HG02870 (cell line): ENCODE measurements around the gene OR8B4.
"Not testable (repeated sequence)": the region's sequence is repeated elsewhere in the genome, so short reads cannot be mapped to it uniquely, and the experiment has no call there.

Experiments used
- ATAC-seq: cut with Tn5 transposase; IDR thresholded peaks from one replicate; pipeline ENCODE4 v1.9.1; 2021; ENCODE audit warnings: mild to moderate bottlenecking, moderate library complexity; ENCODE audit not compliant: unreplicated experiment

OR8B4 gene, protein sequence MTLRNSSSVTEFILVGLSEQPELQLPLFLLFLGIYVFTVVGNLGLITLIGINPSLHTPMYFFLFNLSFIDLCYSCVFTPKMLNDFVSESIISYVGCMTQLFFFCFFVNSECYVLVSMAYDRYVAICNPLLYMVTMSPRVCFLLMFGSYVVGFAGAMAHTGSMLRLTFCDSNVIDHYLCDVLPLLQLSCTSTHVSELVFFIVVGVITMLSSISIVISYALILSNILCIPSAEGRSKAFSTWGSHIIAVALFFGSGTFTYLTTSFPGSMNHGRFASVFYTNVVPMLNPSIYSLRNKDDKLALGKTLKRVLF

DNA sequence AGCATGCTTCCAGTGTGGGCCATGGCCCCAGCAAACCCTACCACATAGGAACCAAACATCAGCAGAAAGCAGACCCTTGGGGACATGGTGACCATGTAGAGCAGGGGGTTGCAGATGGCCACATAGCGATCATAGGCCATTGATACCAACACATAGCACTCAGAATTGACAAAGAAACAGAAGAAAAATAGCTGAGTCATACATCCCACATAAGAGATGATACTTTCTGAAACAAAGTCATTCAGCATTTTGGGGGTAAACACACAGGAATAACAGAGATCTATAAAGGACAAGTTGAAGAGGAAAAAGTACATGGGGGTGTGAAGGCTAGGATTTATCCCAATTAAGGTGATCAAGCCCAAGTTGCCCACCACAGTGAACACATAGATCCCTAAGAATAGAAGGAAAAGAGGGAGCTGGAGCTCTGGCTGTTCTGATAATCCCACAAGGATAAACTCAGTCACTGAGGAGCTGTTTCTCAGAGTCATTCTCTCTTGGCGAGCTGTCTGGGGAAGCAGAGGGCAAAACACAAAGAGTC, at the start of gene OR8B4:
Gene OR8B4, minus strand, starts transcription at position 488 of the 538 bp plus-strand sequence. Its CDS starts 0 bp downstream, at position 488.
- no peak for ATAC-seq

DNA sequence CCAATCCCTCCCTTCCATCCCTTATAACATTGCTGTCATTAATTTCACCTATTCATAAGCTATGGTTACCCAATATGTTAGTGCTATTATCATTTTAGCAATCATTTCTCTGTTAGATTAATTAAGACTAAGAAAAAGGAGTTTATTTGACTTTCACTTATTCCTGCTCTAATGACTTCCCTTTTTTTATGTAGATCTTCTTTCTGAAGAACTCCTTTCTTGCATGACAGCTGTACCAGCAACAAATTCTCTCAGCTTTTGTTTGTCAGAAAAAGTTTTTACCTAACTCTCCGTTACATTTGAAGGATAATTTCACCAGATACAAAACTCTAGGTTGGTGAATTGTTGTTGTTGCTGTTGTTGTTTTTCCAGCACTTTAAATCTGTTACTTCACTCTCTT, 49.4 kb upstream of the OR8B4 start:
- no peak for ATAC-seq

DNA sequence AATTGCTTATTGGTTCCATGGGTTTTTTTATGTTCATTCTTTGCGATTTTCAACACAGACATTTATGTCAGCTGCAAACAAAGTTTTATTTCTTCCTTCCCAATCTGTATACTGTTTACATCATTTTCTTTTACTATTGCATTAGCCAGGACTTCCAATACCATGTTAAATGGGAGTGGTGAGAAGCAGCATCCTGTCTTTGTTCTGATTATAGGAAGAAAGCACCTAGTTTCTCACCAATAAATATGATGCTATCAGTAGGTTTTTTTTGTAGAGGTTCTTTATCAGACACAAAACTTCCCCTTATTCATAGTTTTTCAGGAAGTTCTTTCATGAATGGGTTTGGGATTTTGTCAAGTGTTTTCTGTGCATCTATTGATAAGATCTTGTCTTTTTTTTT, 48.8 kb upstream of the OR8B4 start:
- ATAC-seq, result no peak

DNA sequence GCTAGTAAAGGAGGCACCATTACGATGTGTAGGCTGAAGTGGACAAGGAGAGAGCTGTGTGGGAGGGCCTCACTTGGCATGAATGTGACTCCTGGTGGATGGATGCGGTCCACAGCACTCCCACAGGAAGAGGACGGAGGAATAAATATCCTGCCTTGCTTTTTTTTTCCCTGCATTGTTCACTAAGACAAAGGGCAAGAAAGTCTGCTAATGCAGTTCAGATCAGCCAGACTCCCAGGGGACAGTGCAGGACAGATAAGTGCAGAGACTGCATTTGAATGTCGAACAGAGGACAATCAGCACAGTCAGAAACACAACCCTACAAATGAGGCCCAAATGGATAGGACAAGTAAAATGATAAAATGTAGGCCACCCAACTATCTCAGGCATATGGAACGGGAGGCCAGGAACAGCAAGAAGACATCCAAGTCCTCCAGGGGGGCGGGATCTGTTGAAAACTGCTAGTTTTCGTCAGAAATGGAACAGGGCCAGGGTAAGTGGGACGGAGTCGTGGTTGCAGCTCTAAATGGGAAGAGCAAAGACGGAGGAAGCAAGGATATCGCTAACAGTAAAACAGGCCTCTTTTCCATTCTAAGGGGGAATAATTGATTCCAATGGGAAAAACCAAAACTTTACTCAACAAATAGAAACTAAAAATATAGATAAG, 46.0 kb upstream of the OR8B4 start:
- no peak for ATAC-seq

DNA sequence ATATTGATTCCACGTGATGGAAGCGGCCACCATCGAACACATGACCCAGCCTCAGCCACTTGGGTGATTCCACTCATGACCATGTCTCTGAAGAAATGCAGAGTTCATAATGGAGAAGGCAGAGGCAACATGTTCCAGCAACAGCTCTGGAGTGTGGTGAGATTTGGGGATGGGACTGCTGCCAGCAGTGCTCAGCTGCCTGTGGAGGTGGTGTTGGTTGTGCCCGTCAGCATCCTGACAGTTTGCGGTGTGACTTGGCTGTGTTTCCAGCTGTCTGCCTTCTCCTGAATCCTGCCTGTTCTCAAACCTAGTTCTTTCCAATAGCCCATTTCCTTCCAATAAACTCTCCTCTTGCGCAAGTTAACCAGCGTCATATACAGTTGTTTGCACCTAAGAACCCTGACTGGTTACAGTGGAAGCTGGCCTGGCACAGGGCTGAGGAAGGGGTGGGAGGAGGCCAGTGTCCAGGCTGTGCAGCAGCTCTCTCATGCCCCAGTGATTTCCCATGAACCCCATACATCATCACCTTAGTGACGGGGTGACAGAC, 42.8 kb upstream of the OR8B4 start:
- no peak for ATAC-seq

DNA sequence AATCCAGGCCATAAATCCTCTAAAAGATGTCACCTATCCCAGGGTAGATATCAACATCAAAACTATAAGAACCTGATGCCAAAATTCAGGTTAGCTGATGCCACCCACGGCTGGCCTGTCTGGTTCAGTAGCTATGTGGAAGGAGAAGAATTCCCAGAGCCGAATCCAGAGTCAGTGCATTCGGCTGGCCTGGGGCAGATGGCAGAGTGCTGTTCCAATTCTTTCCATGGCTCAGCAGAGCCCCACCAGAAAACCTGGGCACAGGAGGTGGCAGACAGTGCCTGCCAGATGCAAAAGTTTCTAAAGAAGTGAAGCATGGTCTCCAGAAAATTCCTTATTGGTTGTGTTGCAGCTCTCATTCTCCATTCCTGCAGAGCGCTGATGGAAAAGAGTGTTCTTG, 40.7 kb upstream of the OR8B4 start:
- no peak for ATAC-seq

DNA sequence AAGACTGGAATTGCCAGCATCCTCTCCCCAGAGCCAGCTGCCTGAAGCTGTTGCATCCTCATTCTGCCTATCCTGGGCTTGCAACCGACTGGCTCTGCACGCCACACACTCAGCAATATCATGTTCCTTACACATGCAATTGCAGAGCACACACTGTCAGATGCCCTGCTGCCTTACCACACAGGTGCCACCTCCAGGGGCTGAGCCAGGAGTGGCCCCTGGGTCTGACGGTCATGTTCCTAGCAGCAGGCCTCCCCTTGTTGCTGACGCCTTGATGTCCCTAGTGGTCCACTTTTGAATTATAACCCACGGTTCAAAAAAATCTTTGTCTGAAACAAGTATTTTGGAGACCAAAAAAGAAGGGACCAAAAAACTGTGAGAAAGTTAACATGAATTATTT, 39.3 kb upstream of the OR8B4 start:
- no peak for ATAC-seq

DNA sequence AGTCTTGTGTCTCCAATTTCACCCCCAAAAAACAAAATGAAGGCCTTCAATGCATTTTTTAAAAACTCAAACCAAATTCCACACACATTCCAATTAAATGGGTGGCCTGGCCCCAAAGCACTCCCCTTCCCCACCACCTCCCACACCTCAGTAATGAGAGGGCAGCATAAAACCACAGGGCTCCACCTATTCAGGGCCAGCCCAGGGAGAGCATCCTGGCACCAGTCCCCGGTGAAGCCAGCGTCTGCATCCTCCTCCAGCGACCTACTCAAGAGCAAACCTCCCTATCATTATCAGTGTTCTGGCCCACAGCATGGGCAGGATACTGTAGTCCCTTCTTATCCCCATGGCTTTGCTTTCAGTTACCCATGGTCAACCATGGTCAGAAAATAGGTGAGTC, 38.7 kb upstream of the OR8B4 start:
- ATAC-seq, result no peak

DNA sequence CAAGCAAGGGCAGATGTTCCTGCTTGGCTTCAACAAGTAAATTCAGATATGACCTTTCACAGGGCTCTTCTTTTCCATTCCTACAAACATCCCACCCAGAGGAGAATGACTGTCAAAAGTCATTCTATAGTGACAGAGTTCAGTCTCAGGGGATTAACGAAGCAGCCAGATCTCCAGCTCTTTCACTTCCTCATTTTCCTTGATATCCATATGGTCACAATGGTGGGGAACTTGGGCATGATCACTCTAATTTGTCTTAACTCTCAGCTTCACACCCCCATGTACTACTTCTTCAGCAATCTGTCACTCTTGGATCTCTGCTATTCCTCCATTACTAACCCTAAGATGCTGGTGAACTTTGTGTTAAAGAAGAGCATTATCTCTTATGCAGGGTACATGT, 35.8 kb upstream of the OR8B4 start:
- ATAC-seq, result no peak

DNA sequence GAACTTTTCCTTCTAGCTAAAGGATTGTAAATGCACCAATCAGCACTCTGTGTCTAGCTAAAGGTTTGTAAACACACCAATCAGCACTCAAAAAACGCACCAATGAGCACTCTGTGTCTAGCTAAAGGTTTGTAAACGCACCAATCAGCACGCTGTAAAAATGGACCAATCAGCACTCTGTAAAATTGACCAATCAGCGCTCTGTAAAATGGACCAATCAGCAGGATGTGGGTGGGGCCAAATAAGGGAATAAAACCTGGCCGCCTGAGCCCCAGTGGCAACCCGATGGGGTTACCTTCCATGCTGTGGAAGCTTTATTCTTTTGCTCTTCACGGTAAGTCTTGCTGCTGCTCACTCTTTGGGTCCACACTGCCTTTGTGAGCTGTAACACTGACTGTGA, 34.7 kb upstream of the OR8B4 start:
- ATAC-seq, result not testable (repeated sequence)

DNA sequence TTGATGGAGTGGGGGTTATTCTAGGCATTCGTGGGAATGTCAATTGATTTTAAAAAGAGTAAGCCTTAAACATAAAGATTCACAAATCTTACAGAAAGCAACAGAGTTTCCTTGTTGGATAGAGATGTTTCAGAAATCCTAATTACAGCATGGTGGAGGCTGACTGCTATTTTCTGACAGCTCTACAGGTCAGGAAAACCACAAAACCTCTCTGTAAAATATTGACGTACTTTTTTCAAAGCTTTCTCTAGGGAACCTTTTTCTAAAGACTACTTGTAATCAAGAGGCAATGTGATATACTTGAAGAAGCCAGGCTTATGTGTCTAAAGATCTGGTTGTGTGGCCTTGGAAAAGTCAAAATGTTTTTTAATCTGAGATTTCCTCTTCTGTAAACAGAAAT, 29.9 kb upstream of the OR8B4 start:
- ATAC-seq, result no peak

DNA sequence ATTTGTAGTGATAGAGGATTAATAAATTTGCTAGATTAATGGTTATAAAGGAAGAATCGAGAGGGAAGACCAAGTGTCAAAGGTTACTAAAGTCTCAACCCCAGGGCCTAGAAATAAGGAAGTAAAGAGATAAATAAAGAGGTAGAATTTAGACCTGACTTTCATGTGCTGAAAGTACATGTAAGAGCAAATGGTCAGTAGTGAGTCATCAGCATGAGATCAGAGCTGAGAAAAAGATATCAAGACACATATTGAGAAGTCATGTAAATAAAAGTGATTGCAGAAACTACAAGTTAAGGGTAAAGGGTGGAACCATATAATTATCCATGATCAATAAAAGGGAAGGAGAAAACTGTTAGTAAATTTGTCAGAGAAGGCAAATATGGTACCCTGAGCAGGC, 22.2 kb upstream of the OR8B4 start:
- ATAC-seq, result no peak

DNA sequence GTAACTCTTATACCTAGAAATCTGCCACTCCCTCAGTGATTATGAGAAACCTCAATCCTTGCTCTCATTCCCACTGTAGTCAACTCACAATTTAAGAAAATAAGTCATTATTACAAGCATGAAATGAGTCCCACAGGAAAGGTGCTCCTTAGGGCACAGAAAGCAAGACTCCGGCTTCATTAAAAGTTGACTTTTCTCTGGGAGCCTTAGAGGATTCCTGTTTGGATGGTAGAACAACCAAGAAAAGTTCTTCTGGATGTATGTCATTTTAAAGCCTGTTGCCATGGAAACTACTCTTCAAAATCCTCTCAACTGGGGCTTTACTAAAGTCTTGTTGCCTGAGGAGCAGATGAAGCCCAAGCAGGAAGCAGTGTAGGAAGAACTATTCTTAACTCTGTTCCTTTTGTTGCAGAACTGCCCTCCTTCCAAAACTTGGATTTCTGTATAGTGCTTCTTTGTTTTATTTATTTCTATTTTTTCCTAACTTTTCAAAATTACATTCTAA, 21.0 kb upstream of the OR8B4 start, which contains the start of gene OR8B8:
Gene OR8B8, minus strand, starts transcription at position 51 of the 505 bp plus-strand sequence. CDS start 4,611 bp downstream, outside the sequence.
- no peak for ATAC-seq

DNA sequence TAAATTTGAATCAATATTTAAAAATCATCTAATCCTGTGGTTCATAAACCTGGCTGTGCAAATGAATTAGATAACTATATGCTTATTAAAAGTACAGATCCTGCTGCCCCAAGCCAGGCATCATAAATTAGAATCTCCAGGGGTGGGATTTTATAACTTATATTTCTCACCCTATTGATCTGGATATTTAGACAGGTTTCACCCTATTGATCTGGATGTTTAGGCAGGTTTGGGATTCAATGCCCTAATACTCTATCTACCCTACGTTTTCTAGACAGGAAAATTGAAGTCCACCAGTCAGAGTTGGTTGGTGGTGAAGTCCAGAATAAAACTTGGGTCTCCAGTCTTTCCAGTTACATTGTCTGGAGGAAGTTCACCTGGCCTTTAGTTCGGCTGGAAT, 18.2 kb upstream of the OR8B4 start:
- ATAC-seq, result no peak

DNA sequence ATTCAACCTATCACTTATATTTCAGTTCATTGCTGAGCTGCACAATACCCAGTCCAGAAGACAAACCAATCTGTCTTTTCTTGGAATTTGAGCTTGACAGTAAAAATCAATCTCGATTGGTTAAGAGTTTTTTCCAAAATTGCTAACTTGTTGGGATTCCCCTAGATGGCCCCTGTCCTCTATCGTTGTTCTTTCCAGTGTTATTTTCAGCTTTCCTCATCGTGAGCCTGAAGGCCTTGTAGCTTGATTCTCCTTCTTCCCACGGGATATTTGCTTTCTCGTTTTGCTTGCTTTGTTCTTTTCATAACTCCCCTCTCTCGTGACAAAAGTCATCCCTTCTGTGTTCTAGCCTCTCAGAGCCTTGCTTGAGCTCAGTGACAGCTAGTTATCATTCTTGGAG, 17.8 kb upstream of the OR8B4 start:
- no peak for ATAC-seq

DNA sequence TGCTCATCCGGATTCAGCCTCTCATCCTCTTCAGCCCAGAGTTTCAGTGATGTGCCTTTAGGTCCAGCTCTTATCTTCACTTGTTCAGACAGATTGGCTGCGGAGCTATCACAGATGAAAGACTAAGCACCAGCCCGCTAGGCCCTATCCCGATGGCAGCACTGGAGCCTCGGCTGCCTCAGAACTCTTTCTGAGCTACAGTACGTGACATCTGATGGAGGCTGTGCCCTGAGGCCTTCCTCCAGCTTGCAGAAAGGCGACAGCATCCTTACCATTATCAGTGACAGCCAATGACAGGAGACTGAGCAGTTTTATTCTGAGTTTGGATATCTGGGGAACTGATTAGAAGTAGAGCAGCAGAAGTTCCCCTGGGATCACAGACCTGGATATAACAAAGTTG, 16.8 kb upstream of the OR8B4 start:
- ATAC-seq, result no peak

DNA sequence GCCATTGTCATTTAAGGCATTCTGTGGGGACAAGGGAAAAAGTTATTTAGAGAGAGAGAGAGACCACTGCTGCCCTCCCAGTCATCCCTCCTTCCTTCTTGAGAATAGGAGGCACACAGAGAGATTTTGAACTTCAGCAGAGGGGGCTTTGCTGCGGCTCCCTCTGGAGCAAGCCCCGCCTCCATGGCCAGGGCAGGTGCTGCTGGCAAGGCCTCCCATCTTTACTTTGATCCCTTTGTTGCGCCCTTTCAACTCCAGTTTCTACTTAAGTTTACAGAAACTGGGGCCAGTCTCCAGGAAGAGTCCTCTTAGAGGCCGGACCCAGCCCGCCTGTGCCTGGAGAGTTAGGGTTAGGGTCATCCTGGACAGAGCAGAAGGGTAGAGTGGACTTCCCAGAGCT, 16.4 kb upstream of the OR8B4 start:
- ATAC-seq, result no peak

DNA sequence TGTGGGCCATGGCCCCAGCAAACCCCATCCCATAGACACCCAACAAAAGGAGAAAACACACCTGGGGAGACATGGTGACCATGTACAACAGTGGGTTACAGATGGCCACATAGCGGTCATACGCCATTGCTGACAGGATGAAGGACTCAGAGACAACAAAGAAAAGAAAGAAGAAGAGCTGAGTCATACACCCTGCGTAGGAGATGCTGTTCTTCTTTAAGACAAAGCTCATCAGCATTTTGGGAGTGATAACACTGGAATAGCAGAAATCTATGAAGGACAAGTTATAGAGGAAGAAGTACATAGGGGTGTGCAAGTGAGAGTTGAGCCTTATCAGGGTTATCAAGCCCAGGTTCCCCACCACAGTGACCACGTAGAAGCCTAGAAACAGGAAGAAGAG, 15.9 kb upstream of the OR8B4 start:
- no peak for ATAC-seq

DNA sequence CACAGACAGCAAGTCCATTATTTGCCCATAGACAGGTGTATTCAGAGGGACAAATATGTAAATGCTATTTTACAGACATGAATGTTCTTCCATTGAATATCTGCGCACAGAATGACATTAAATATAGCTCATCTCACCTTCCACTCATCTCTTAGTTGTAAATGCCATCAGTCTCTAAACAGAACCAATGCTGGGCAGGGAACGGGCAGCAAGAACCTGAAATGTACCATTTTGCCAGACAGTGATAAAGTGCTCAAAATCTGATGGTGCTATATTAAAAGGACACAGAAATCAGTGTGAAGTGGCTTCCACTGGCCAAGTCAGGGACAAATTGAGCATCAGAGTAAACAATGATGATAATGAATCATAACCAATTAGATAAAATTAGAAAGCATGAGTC, 10.0 kb upstream of the OR8B4 start:
- ATAC-seq, result no peak

DNA sequence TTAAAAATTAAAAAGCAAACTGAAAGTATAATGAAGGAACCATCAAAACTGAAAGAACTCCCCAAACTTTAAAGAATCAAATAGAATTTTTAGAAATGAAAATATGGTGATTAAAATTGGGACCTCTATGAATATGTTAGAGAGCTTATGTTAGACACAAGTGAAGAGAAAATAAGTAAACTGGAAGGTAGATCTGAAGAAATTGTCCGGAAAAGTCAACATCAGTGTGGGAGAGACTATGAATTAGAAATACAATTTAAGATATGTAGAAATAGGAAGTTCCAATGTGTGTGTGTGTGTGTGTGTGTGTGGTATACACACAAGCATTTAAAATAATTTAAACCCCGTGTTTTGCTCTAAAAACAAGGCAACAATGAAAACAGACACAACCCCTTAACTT, 4.9 kb upstream of the OR8B4 start:
- no peak for ATAC-seq

DNA sequence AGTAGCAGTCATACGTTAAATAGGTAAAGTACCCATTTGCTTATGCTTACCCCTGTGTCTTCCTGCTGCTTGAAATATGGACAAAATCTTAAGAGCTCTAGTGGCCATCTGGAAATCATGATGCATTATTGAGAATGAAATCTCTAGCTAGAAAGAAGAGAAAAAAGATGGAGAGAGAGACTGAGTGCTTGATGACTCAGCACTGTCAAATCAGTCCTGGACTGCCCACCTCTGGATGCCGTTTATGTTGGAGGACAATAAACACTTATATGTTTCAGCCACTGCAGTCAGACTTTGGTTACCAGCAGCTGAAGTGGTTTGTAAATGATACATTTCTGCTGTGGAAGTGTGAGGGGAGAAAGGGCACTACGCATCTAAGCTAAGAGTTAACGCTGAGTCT, 3.6 kb downstream of the OR8B4 start:
- no peak for ATAC-seq

DNA sequence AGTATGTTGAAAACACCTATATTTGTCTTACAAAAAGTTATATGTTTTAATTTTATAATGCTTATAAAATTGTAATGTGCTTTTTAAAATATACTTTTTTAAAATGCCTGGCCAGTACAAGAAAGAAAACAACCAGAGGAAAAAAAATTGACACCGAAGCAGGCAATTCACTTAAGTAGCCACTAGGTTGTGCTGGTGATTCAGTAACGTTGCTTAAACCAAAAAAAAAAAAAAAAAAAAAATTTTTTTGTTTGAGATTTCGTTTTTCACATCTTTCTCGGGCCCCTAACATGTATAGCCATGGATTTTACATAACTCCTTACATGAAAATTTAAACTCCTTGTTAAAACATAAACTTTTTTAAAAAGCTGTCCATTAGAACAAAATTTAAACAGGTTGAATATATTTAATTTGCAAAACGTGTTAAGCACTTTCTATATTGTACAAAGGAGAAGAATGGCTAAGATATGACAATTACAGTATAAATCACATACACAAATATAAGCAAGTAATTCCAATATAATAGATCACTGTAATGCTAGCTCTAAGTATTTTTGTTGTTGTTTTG, 9.2 kb downstream of the OR8B4 start:
- ATAC-seq, result no peak
